H9 (cell line): ENCODE data around the gene RSU1. TPM values are rescaled to one million over a fixed set of nuclear protein-coding genes. Genes with fewer than 3 reads are reported as not detected.

ENCODE experiments used
- DNase-seq: peaks from one replicate; pipeline ENCODE4 v3.0.0-alpha.2; 2017
- H2AFZ ChIP-seq: one replicate; pipeline ENCODE4 v1.6.1; 2013; ENCODE audit warnings: mild to moderate bottlenecking, low read length, control low read depth, moderate library complexity
- H2AK5ac ChIP-seq: 2 replicates; pipeline ENCODE4 v1.6.1; 2013; ENCODE audit warnings: low read length, control low read depth, mixed read lengths; ENCODE audit not compliant: insufficient read length
- H2BK120ac ChIP-seq: one replicate; pipeline ENCODE4 v1.6.1; 2013; ENCODE audit warnings: low read depth, mild to moderate bottlenecking, low read length, control low read depth, inconsistent platforms; ENCODE audit not compliant: poor library complexity, severe bottlenecking
- H2BK12ac ChIP-seq: 2 replicates; pipeline ENCODE4 v1.6.1; 2013; ENCODE audit warnings: low read length, control low read depth, mixed read lengths, low read depth; ENCODE audit not compliant: insufficient read length
- H2BK15ac ChIP-seq: 2 replicates; pipeline ENCODE4 v1.6.1; 2013; ENCODE audit warnings: low read depth, low read length, control low read depth
- H2BK20ac ChIP-seq: one replicate; pipeline ENCODE4 v1.6.1; 2013; ENCODE audit warnings: low read depth, mild to moderate bottlenecking, low read length, control low read depth, inconsistent platforms; ENCODE audit not compliant: poor library complexity, severe bottlenecking
- H2BK5ac ChIP-seq: 2 replicates; pipeline ENCODE4 v1.6.1; 2013; ENCODE audit warnings: low read length, control low read depth, mixed read lengths; ENCODE audit not compliant: insufficient read length
- H3K14ac ChIP-seq: 2 replicates; pipeline ENCODE4 v1.6.1; 2013; ENCODE audit warnings: low read length, control low read depth; ENCODE audit not compliant: insufficient read depth
- H3K18ac ChIP-seq: 2 replicates; pipeline ENCODE4 v1.6.1; 2013; ENCODE audit warnings: low read depth, mild to moderate bottlenecking, mixed read lengths, low read length, control low read depth; ENCODE audit not compliant: insufficient read length
- H3K23ac ChIP-seq: 2 replicates; pipeline ENCODE4 v1.6.1; 2013; ENCODE audit warnings: low read length, control low read depth, mixed read lengths, low read depth; ENCODE audit not compliant: insufficient read length
- H3K23me2 ChIP-seq: 2 replicates; pipeline ENCODE4 v1.6.1; 2013; ENCODE audit warnings: low read depth, mild to moderate bottlenecking, mixed read lengths, low read length, control low read depth; ENCODE audit not compliant: insufficient read length, poor library complexity, severe bottlenecking
- H3K27ac ChIP-seq: 2 replicates; pipeline ENCODE4 v1.5.1; 2013; ENCODE audit warnings: low read length, control low read depth, mixed read lengths, low read depth; ENCODE audit not compliant: insufficient read length
- H3K27me3 ChIP-seq: 2 replicates; pipeline ENCODE4 v1.6.1; 2013; ENCODE audit warnings: low read length, control low read depth, inconsistent platforms; ENCODE audit not compliant: insufficient read depth
- H3K4ac ChIP-seq: 2 replicates; pipeline ENCODE4 v1.6.1; 2013; ENCODE audit warnings: low read depth, mild to moderate bottlenecking, control low read depth, inconsistent platforms, low read length, moderate library complexity
- H3K4me1 ChIP-seq: 2 replicates; pipeline ENCODE4 v1.6.1; 2013; ENCODE audit warnings: low read length, control low read depth, inconsistent platforms; ENCODE audit not compliant: insufficient read depth
- H3K4me2 ChIP-seq: 2 replicates; pipeline ENCODE4 v1.6.1; 2013; ENCODE audit warnings: low read length, control low read depth, mixed read lengths; ENCODE audit not compliant: insufficient read length, insufficient read depth
- H3K56ac ChIP-seq: 2 replicates; pipeline ENCODE4 v1.6.1; 2013; ENCODE audit warnings: low read depth, mild to moderate bottlenecking, mixed read lengths, low read length, control low read depth; ENCODE audit not compliant: insufficient read length
- H3K79me1 ChIP-seq: 2 replicates; pipeline ENCODE4 v1.6.1; 2013; ENCODE audit warnings: low read depth, mild to moderate bottlenecking, moderate library complexity, low read length, control low read depth, inconsistent platforms; ENCODE audit not compliant: insufficient read depth, poor library complexity, severe bottlenecking
- H3K79me2 ChIP-seq: 2 replicates; pipeline ENCODE4 v1.6.1; 2013; ENCODE audit warnings: low read length, control low read depth, inconsistent platforms; ENCODE audit not compliant: insufficient read depth
- H3K9ac ChIP-seq: 2 replicates; pipeline ENCODE4 v1.6.1; 2013; ENCODE audit warnings: low read length, control low read depth, mixed read lengths; ENCODE audit not compliant: insufficient read length; ENCODE audit errors: extremely low read depth
- H3K9me3 ChIP-seq: one replicate; pipeline ENCODE4 v1.6.1; 2013; ENCODE audit warnings: low read depth, low read length, inconsistent platforms; ENCODE audit not compliant: control insufficient read depth
- H3T11ph ChIP-seq: one replicate; pipeline ENCODE4 v1.6.1; 2013; ENCODE audit warnings: mild to moderate bottlenecking, low read length, control low read depth, inconsistent platforms
- H4K20me1 ChIP-seq: one replicate; pipeline ENCODE4 v1.6.1; 2013; ENCODE audit not compliant: control insufficient read depth, insufficient read length, insufficient read depth
- H4K5ac ChIP-seq: 2 replicates; pipeline ENCODE4 v1.6.1; 2013; ENCODE audit warnings: low read depth, mild to moderate bottlenecking, mixed read lengths, low read length, control low read depth; ENCODE audit not compliant: insufficient read length
- H4K8ac ChIP-seq: replicated peaks from 2 replicates; pipeline ENCODE4 v1.6.1; 2013; ENCODE audit warnings: low read length, control low read depth, mixed read lengths, low read depth; ENCODE audit not compliant: insufficient read length
- H4K91ac ChIP-seq: 2 replicates; pipeline ENCODE4 v1.6.1; 2013; ENCODE audit warnings: low read depth, mild to moderate bottlenecking, moderate library complexity, mixed read lengths, low read length, control low read depth; ENCODE audit not compliant: insufficient read length
- H3K27ac Mint-ChIP-seq, 3 experiments: 2 replicates in 2 of 3; 3 replicates in 1 of 3; pipeline ENCODE4 v1.8.0; 2020 to 2021; ENCODE audit warnings: mixed read lengths in 3 of 3, mild to moderate bottlenecking in 1 of 3, moderate library complexity in 1 of 3
- H3K27me3 Mint-ChIP-seq: 2 replicates; pipeline ENCODE4 v1.8.0; 2021; ENCODE audit warnings: low read depth, mild to moderate bottlenecking, moderate library complexity, mixed read lengths
- H3K36me3 Mint-ChIP-seq, 3 experiments: 2 replicates in 2 of 3; 3 replicates in 1 of 3; pipeline ENCODE4 v1.8.0; 2020 to 2021; ENCODE audit warnings: low read depth in 3 of 3, mixed read lengths in 3 of 3; ENCODE audit not compliant: insufficient read depth in 1 of 3
- H3K4me1 Mint-ChIP-seq, 2 experiments: 2 replicates each; pipeline ENCODE4 v1.8.0; 2020; ENCODE audit warnings: mixed read lengths in 2 of 2
- H3K4me3 Mint-ChIP-seq, 2 experiments: 2 replicates in 1 of 2; 3 replicates in 1 of 2; pipeline ENCODE4 v1.8.0; 2020 to 2021; ENCODE audit warnings: mild to moderate bottlenecking in 2 of 2, mixed read lengths in 2 of 2, moderate library complexity in 1 of 2
- H3K9me3 Mint-ChIP-seq, 2 experiments: 2 replicates in 1 of 2; 3 replicates in 1 of 2; pipeline ENCODE4 v1.8.0; 2020; ENCODE audit warnings: mild to moderate bottlenecking in 2 of 2, mixed read lengths in 2 of 2, moderate library complexity in 1 of 2
- WGBS: extraction: QIAGEN DNeasy Blood & Tissue Kit; methylation state at CpG from one replicate; pipeline ENCODE4 v1.1.7; 2013; ENCODE audit warnings: missing lambda C conversion rate, low lambda C conversion rate, mixed read lengths; ENCODE audit not compliant: insufficient read length; ENCODE audit errors: extremely low coverage; 5-methylcytosine and 5-hydroxymethylcytosine counted together
- total RNA-seq: library from RNA; stranded (reverse); gene quantifications from 2 replicates; pipeline ENCODE4 v1.2.1, GENCODE V29; 2021
- TF ChIP-seq, protein P1 (sequence below): fragments of 200-600 bp; sonication (generic); conservative IDR thresholded peaks from 3 replicates; pipeline ENCODE4 v1.8.0; 2021; ENCODE audit warnings: antibody characterized with exemption, mild to moderate bottlenecking

The RSU1 gene
- total RNA-seq, 1 experiment from 2014 or later, result 59.4 TPM

DNA sequence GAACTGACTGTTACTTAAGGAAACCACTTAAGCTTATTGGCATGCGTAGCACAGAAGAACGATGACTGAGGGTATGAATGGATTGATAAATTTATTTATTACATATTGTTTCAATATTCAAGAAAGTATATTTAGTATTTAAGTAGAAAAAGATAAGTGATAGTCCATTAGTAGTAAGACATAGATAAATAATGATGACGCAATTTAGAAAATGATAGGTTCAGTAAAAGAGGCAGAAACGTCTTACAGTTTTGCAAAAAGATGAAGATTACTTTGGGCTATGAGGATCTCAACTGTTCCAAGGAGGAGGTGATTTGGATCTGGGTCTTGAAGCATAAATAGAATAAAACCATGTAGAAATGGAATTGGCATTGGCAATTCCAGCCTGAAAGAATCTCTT is 36.6 kb upstream of the RSU1 start:
- no peak overlapping the region for H2AK5ac ChIP-seq
- no peak overlapping the region for H2BK20ac ChIP-seq
- no peak overlapping the region for H2BK12ac ChIP-seq
- H3K4me1 ChIP-seq, result no peaks in the 10 kb centered on the region
- DNase-seq, result no peak
- no peak overlapping the region for H3K56ac ChIP-seq
- H3K14ac ChIP-seq, result no peak overlapping the region
- no peaks in the 10 kb centered on the region for H3K9me3 ChIP-seq
- no peak overlapping the region for H4K8ac ChIP-seq
- Mint-ChIP-seq H3K4me1 (peaks cover 20 to 21% of the 10 kb centered on the region in 2 experiments), H3K27me3 (no peaks in the 10 kb centered on the region), H3K9me3 (no peaks in the 10 kb centered on the region), H3K4me3 (no peak overlapping the region), H3K36me3 (no peaks in the 10 kb centered on the region), H3K27ac (no peak overlapping the region)
- no peak overlapping the region for H3K4ac ChIP-seq
- H4K91ac ChIP-seq, result no peak overlapping the region
- H2BK15ac ChIP-seq, result no peak overlapping the region
- H3K79me1 ChIP-seq, result no peaks in the 10 kb centered on the region
- no peaks in the 10 kb centered on the region for H4K20me1 ChIP-seq
- no peak overlapping the region for H3K27ac ChIP-seq
- no peaks in the 10 kb centered on the region for H3K23me2 ChIP-seq
- H3K4me2 ChIP-seq, result no peak overlapping the region
- H3K79me2 ChIP-seq, result no peaks in the 10 kb centered on the region
- no peak overlapping the region for H4K5ac ChIP-seq
- WGBS, result 100% methylated on average over 1 of the region's 4 CpGs
- H2AFZ ChIP-seq, result no peak overlapping the region
- H2BK5ac ChIP-seq, result no peak overlapping the region
- no peak overlapping the region for H2BK120ac ChIP-seq
- no peak overlapping the region for H3K23ac ChIP-seq
- H3K27me3 ChIP-seq, result no peaks in the 10 kb centered on the region
- TF ChIP-seq, protein P1, sequence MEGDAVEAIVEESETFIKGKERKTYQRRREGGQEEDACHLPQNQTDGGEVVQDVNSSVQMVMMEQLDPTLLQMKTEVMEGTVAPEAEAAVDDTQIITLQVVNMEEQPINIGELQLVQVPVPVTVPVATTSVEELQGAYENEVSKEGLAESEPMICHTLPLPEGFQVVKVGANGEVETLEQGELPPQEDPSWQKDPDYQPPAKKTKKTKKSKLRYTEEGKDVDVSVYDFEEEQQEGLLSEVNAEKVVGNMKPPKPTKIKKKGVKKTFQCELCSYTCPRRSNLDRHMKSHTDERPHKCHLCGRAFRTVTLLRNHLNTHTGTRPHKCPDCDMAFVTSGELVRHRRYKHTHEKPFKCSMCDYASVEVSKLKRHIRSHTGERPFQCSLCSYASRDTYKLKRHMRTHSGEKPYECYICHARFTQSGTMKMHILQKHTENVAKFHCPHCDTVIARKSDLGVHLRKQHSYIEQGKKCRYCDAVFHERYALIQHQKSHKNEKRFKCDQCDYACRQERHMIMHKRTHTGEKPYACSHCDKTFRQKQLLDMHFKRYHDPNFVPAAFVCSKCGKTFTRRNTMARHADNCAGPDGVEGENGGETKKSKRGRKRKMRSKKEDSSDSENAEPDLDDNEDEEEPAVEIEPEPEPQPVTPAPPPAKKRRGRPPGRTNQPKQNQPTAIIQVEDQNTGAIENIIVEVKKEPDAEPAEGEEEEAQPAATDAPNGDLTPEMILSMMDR, result no peak
- H3K18ac ChIP-seq, result no peak overlapping the region
- H3T11ph ChIP-seq, result no peak overlapping the region
- H3K9ac ChIP-seq, result no peak overlapping the region
